Lung microvascular endothelial cell (primary cell): Measurements from ENCODE around the gene ARL10. TPM values are rescaled to one million over a fixed set of nuclear protein-coding genes. Genes with fewer than 3 reads are reported as not detected.

Source experiments
- DNase-seq, 2 donors: peaks; one replicate each; pipeline versions ENCODE4 v3.0.0 to v3.0.0-alpha.2; 2010; ENCODE audit warnings: low read depth in 2 of 2
- total RNA-seq: library from RNA; depleted of rRNA; stranded (reverse); fragments of >200 nt; gene quantifications from 2 replicates; pipeline ENCODE4 v1.2.1, GENCODE V29; 2014

ARL10 gene
- total RNA-seq, 1 donor from 2014 or later: 10.5 TPM

- DNase-seq: no peak
Measured at GRCh38 chr5:176410486-176411180, 45.3 kb downstream of the ARL10 start.

- DNase-seq: no peak
Measured at GRCh38 chr5:176412517-176413254, 47.4 kb downstream of the ARL10 start.

GRCh38 chr5:176413255-176413565 lies 47.9 kb downstream of the ARL10 start:
- peak; percentile 21 to 33 for DNase-seq

GRCh38 chr5:176413709-176414191 lies 48.5 kb downstream of the ARL10 start:
- no peak for DNase-seq

GRCh38 chr5:176414704-176415103 lies 49.4 kb downstream of the ARL10 start:
- DNase-seq: no peak

GRCh38 chr5:176415240-176415951 lies 50.1 kb downstream of the ARL10 start:
- DNase-seq: no peak

GRCh38 chr5:176415952-176416924 lies 51.0 kb downstream of the ARL10 start, which contains the start of gene CLTB:
TSS of gene CLTB (minus strand) at chr5:176416539. CDS start at chr5:176416363, 176 bp downstream.
- DNase-seq: peak; percentile 89 to 95

GRCh38 chr5:176416965-176417364 lies 51.7 kb downstream of the ARL10 start:
- DNase-seq: no peak

GRCh38 chr5:176418251-176418650 lies 53.0 kb downstream of the ARL10 start:
- DNase-seq: peak; percentile 50 to 69

- no peak for DNase-seq
Measured at GRCh38 chr5:176420086-176420485, 54.8 kb downstream of the ARL10 start.

GRCh38 chr5:176420972-176421544 lies 55.8 kb downstream of the ARL10 start:
- no peak for DNase-seq

- peak in 1 of 2 donors; percentile 74 for DNase-seq
Measured at GRCh38 chr5:176424181-176424580, 58.9 kb downstream of the ARL10 start.

GRCh38 chr5:176425138-176425537 lies 59.9 kb downstream of the ARL10 start:
- DNase-seq: no peak

GRCh38 chr5:176425791-176426190 lies 60.5 kb downstream of the ARL10 start:
- DNase-seq: no peak

GRCh38 chr5:176426876-176427275 lies 61.6 kb downstream of the ARL10 start:
- DNase-seq: no peak

GRCh38 chr5:176427971-176428370 lies 62.7 kb downstream of the ARL10 start:
- DNase-seq: peak; percentile 51 to 57

GRCh38 chr5:176429972-176430371 lies 64.7 kb downstream of the ARL10 start:
- DNase-seq: peak in 1 of 2 donors; percentile 57
